ENCODE results near the gene HAPSTR1. TPM values are rescaled to one million over a fixed set of nuclear protein-coding genes. Genes with fewer than 3 reads are reported as not detected.

Gene HAPSTR1
- polyA plus RNA-seq, 1 donor: 31.4 TPM

DNA sequence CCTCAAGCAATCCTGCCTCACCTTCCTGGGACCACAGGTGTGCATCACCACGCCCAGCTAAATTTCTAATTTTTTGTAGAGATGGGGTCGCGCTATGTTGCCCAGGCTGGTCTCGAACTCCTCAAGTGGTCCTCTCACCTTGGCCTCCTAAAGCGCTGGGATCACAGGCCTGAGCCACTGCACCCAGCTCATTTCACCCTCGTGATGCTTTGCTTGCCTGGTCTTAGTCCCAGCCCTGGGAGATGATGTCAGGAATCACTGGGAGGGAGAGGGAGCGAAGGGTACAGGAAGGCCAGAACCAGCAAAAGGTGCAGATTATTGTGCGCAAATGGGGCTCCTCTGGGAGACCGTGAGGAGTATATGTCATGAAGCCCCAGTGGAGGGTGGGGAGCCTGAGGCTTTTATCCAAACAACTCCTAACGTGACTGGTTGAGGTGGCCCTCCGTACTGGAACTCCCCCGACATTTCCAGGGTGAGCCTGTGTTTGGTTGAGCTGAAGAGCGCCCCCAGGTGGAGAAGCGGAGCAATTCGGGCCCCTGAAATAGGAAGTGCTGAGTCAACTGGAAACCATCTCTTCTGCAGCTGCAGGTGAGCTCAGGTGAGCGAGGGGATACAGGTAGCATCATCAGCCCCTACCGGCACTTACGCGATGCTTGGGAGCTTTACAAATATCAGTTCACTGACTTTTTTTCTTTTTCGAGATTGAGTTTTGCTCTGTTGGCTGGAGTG lies 41.2 kb upstream of the HAPSTR1 start:
- no peaks in the 10 kb centered on the region for H3K9me3 ChIP-seq (ENCODE audit: control insufficient read depth, low read depth, low read length)
- peaks cover 6% of the 10 kb centered on the region for H3K4me1 ChIP-seq (ENCODE audit: control insufficient read depth, insufficient read depth, low read length)
- no peak overlapping the region for H3K27ac ChIP-seq (ENCODE audit: low read length)
- DNase-seq: no peak
- H3K36me3 ChIP-seq (ENCODE audit: control insufficient read depth, insufficient read depth, low read length): no peaks in the 10 kb centered on the region
- H3K4me3 ChIP-seq (ENCODE audit: low read length): no peak overlapping the region
- WGBS (ENCODE audit: insufficient coverage, low lambda C conversion rate): no CpG with 5 or more reads among the region's 20 CpGs
- no peaks in the 10 kb centered on the region for H3K27me3 ChIP-seq (ENCODE audit: control insufficient read depth, insufficient read depth, low read length)

- H3K4me3 ChIP-seq (ENCODE audit: low read length): no peak overlapping the region
- no CpG with 5 or more reads among the region's 9 CpGs for whole genome bisulfite sequencing (ENCODE audit: insufficient coverage, low lambda C conversion rate)
Observed at GRCh38 chr16:9053006-9053601, 38.3 kb upstream of the HAPSTR1 start.

GRCh38 chr16:9054460-9054859 lies 37.0 kb upstream of the HAPSTR1 start:
- Histone ChIP-seq H3K27me3 (ENCODE audit: control insufficient read depth, insufficient read depth, low read length) (no peaks in the 10 kb centered on the region), H3K36me3 (ENCODE audit: control insufficient read depth, insufficient read depth, low read length) (no peaks in the 10 kb centered on the region), H3K4me3 (ENCODE audit: low read length) (no peak overlapping the region), H3K27ac (ENCODE audit: low read length) (no peak overlapping the region), H3K9me3 (ENCODE audit: control insufficient read depth, low read depth, low read length) (no peaks in the 10 kb centered on the region), H3K4me1 (ENCODE audit: control insufficient read depth, insufficient read depth, low read length) (no peaks in the 10 kb centered on the region)
- WGBS (ENCODE audit: insufficient coverage, low lambda C conversion rate): 75% methylated on average over 2 of the region's 4 CpGs
- no peak for DNase-seq

More at GRCh38 chr16:9053006-9053601, 38.3 kb upstream of the HAPSTR1 start:
- Histone ChIP-seq H3K9me3 (ENCODE audit: control insufficient read depth, low read depth, low read length) (no peaks in the 10 kb centered on the region), H3K27me3 (ENCODE audit: control insufficient read depth, insufficient read depth, low read length) (no peaks in the 10 kb centered on the region), H3K27ac (ENCODE audit: low read length) (no peak overlapping the region), H3K4me1 (ENCODE audit: control insufficient read depth, insufficient read depth, low read length) (peaks cover 3% of the 10 kb centered on the region), H3K36me3 (ENCODE audit: control insufficient read depth, insufficient read depth, low read length) (no peaks in the 10 kb centered on the region)
- DNase-seq: peak; percentile 9 to 24

- no peaks in the 10 kb centered on the region for H3K36me3 ChIP-seq (ENCODE audit: control insufficient read depth, insufficient read depth, low read length)
- no CpG with 5 or more reads among the region's 2 CpGs for WGBS (ENCODE audit: insufficient coverage, low lambda C conversion rate)
- no peak overlapping the region for H3K4me3 ChIP-seq (ENCODE audit: low read length)
- no peak for DNase-seq
- no peaks in the 10 kb centered on the region for H3K27me3 ChIP-seq (ENCODE audit: control insufficient read depth, insufficient read depth, low read length)
- H3K9me3 ChIP-seq (ENCODE audit: control insufficient read depth, low read depth, low read length): no peaks in the 10 kb centered on the region
- no peaks in the 10 kb centered on the region for H3K4me1 ChIP-seq (ENCODE audit: control insufficient read depth, insufficient read depth, low read length)
- H3K27ac ChIP-seq (ENCODE audit: low read length): no peak overlapping the region
Observed at GRCh38 chr16:9055115-9055514, 36.3 kb upstream of the HAPSTR1 start.

DNA sequence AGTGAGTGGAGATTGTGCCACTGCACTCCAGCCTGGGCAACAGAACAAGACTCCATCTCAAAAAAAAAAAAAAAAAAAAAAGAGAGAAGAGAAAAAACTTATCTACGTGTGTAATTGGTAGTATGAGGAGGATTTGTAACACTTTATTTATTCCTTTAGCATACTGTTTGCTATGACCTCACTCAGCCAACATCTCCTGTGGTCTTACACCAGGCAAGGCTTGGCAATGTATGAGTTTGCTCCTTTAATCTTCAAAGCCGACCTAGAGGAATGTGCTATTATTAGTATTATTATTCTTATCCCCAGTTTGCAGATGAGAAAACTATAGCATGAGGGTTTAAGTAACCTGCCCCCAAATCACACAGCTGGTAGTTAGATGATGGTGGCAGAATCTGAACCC lies 35.8 kb upstream of the HAPSTR1 start:
- WGBS (ENCODE audit: insufficient coverage, low lambda C conversion rate): no CpG with 5 or more reads among the region's 2 CpGs
- Histone ChIP-seq H3K36me3 (ENCODE audit: control insufficient read depth, insufficient read depth, low read length) (no peaks in the 10 kb centered on the region), H3K27ac (ENCODE audit: low read length) (no peak overlapping the region), H3K4me3 (ENCODE audit: low read length) (no peak overlapping the region), H3K9me3 (ENCODE audit: control insufficient read depth, low read depth, low read length) (no peaks in the 10 kb centered on the region), H3K4me1 (ENCODE audit: control insufficient read depth, insufficient read depth, low read length) (no peaks in the 10 kb centered on the region), H3K27me3 (ENCODE audit: control insufficient read depth, insufficient read depth, low read length) (no peaks in the 10 kb centered on the region)
- no peak for DNase-seq

DNA sequence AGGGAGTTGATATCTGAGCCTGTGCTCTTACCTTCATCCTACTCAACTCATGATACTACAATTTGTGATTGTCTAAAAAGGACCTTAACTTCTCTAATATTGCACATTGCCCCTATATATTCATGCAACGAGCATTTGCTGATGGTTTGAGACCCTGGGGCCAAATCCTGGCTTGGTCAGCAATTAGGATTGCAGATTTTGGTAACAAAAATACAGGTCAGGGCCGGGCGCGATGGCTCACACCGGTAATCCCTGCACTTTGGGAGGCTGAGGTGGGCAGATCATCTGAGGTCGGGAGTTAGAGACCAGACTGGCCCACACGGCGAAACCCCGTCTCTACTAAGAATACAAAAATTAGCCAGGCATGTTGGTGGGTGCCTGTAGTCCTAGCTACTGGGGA lies 35.4 kb upstream of the HAPSTR1 start:
- no peaks in the 10 kb centered on the region for H3K27me3 ChIP-seq (ENCODE audit: control insufficient read depth, insufficient read depth, low read length)
- H3K4me3 ChIP-seq (ENCODE audit: low read length): no peak overlapping the region
- no peaks in the 10 kb centered on the region for H3K4me1 ChIP-seq (ENCODE audit: control insufficient read depth, insufficient read depth, low read length)
- WGBS (ENCODE audit: insufficient coverage, low lambda C conversion rate): 96% methylated on average over 4 of the region's 9 CpGs
- no peak overlapping the region for H3K27ac ChIP-seq (ENCODE audit: low read length)
- DNase-seq: no peak
- H3K9me3 ChIP-seq (ENCODE audit: control insufficient read depth, low read depth, low read length): no peaks in the 10 kb centered on the region
- no peaks in the 10 kb centered on the region for H3K36me3 ChIP-seq (ENCODE audit: control insufficient read depth, insufficient read depth, low read length)

DNA sequence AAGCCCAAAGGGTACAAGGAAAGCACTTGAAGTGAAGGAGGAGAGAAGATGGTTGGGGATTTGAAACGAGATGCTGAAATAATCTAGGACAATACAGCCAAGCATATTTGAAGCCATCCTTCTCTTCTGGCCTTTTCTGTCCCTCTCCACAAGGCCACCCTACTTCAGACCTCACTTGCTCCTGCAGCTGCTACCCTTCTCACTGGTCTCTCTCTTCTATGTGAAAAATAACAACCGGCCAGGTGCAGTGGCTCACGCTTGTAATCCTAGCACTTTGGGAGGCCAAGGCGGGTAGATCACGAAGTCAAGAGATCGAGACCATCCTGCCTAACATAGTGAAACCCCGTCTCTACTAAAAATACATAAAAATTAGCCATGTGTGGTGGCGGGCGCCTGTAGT lies 33.2 kb upstream of the HAPSTR1 start:
- no peaks in the 10 kb centered on the region for H3K36me3 ChIP-seq (ENCODE audit: control insufficient read depth, insufficient read depth, low read length)
- H3K27me3 ChIP-seq (ENCODE audit: control insufficient read depth, insufficient read depth, low read length): no peaks in the 10 kb centered on the region
- H3K4me1 ChIP-seq (ENCODE audit: control insufficient read depth, insufficient read depth, low read length): no peaks in the 10 kb centered on the region
- H3K4me3 ChIP-seq (ENCODE audit: low read length): no peak overlapping the region
- WGBS (ENCODE audit: insufficient coverage, low lambda C conversion rate): no CpG with 5 or more reads among the region's 9 CpGs
- H3K27ac ChIP-seq (ENCODE audit: low read length): no peak overlapping the region
- H3K9me3 ChIP-seq (ENCODE audit: control insufficient read depth, low read depth, low read length): no peaks in the 10 kb centered on the region
- DNase-seq: no peak

GRCh38 chr16:9060225-9060624 lies 31.2 kb upstream of the HAPSTR1 start:
- Histone ChIP-seq H3K27me3 (ENCODE audit: control insufficient read depth, insufficient read depth, low read length) (no peaks in the 10 kb centered on the region), H3K4me1 (ENCODE audit: control insufficient read depth, insufficient read depth, low read length) (no peaks in the 10 kb centered on the region), H3K36me3 (ENCODE audit: control insufficient read depth, insufficient read depth, low read length) (no peaks in the 10 kb centered on the region), H3K4me3 (ENCODE audit: low read length) (no peak overlapping the region), H3K9me3 (ENCODE audit: control insufficient read depth, low read depth, low read length) (no peaks in the 10 kb centered on the region), H3K27ac (ENCODE audit: low read length) (no peak overlapping the region)
- DNase-seq: no peak

- no peak for DNase-seq
- H3K36me3 ChIP-seq (ENCODE audit: control insufficient read depth, insufficient read depth, low read length): no peaks in the 10 kb centered on the region
- H3K9me3 ChIP-seq (ENCODE audit: control insufficient read depth, low read depth, low read length): no peaks in the 10 kb centered on the region
- H3K4me3 ChIP-seq (ENCODE audit: low read length): no peak overlapping the region
- H3K4me1 ChIP-seq (ENCODE audit: control insufficient read depth, insufficient read depth, low read length): no peaks in the 10 kb centered on the region
- H3K27me3 ChIP-seq (ENCODE audit: control insufficient read depth, insufficient read depth, low read length): no peaks in the 10 kb centered on the region
- no peak overlapping the region for H3K27ac ChIP-seq (ENCODE audit: low read length)
- no CpG with 5 or more reads among the region's 4 CpGs for WGBS (ENCODE audit: insufficient coverage, low lambda C conversion rate)
Observed at GRCh38 chr16:9061358-9061813, 30.1 kb upstream of the HAPSTR1 start.

DNA sequence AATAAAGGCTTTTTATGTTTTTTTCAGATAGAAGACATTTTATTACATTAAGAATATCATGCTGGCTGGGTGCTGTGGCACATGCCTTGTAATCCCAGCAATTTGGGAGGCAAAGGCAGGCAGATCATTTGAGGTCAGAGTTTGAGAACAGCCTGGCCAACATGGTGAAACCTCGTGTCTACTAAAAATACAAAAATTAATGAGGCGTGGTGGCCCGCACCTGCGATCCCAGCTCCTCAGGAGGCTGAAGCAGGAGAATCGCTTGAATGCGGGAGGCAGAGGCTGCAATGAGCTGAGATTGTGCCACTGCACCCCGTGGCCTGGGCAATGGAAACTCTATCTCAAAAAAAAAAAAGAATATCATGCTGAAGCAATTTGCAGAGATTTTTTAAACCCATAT lies 29.1 kb upstream of the HAPSTR1 start:
- H3K9me3 ChIP-seq (ENCODE audit: control insufficient read depth, low read depth, low read length): no peaks in the 10 kb centered on the region
- DNase-seq: no peak
- WGBS (ENCODE audit: insufficient coverage, low lambda C conversion rate): no CpG with 5 or more reads among the region's 7 CpGs
- no peaks in the 10 kb centered on the region for H3K36me3 ChIP-seq (ENCODE audit: control insufficient read depth, insufficient read depth, low read length)
- no peaks in the 10 kb centered on the region for H3K27me3 ChIP-seq (ENCODE audit: control insufficient read depth, insufficient read depth, low read length)
- H3K27ac ChIP-seq (ENCODE audit: low read length): no peak overlapping the region
- H3K4me3 ChIP-seq (ENCODE audit: low read length): no peak overlapping the region
- H3K4me1 ChIP-seq (ENCODE audit: control insufficient read depth, insufficient read depth, low read length): no peaks in the 10 kb centered on the region

DNA sequence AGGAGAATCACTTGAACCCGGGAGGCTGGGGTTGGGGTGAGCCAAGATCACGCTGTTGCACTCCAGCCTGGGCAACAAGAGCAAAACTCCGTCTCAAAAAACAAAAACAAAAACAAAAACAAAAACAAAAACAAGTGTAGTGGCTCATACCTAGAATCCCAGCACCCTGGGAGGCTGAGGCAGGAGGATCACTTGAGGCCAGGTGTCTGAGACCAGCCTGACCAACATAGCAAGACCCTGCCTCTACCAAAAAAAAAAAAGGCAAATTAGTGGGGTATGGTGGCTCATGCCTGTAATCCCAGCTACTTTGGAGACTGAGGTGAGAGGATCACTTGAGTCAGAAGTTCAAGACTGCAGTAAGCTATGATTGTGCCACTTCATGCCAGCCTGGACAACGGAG lies 26.4 kb upstream of the HAPSTR1 start:
- 100% methylated on average over 1 of the region's 4 CpGs for WGBS (ENCODE audit: insufficient coverage, low lambda C conversion rate)
- H3K9me3 ChIP-seq (ENCODE audit: control insufficient read depth, low read depth, low read length): no peaks in the 10 kb centered on the region
- H3K36me3 ChIP-seq (ENCODE audit: control insufficient read depth, insufficient read depth, low read length): no peaks in the 10 kb centered on the region
- H3K4me3 ChIP-seq (ENCODE audit: low read length): no peak overlapping the region
- no peaks in the 10 kb centered on the region for H3K27me3 ChIP-seq (ENCODE audit: control insufficient read depth, insufficient read depth, low read length)
- no peak for DNase-seq
- H3K4me1 ChIP-seq (ENCODE audit: control insufficient read depth, insufficient read depth, low read length): no peaks in the 10 kb centered on the region
- no peak overlapping the region for H3K27ac ChIP-seq (ENCODE audit: low read length)
